ENCODE results near the gene EFS.

The EFS gene

DNA sequence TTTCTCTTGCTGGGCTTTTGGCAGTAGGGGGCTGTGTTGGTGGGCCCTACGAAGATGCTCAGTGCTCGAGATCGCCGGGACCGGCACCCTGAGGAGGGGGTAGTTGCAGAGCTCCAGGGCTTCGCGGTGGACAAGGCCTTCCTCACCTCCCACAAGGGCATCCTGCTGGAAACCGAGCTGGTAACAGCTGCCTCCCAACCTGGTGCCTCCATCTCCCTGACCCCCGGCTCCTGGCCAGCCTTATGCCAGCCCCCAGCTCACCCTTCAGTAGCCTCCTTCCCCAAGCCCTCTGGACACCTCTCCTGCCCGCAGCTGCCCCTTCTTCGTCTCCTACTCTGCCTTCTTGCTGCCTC, 12.2 kb upstream of the EFS start:
- TF ChIP-seq, protein P1, sequence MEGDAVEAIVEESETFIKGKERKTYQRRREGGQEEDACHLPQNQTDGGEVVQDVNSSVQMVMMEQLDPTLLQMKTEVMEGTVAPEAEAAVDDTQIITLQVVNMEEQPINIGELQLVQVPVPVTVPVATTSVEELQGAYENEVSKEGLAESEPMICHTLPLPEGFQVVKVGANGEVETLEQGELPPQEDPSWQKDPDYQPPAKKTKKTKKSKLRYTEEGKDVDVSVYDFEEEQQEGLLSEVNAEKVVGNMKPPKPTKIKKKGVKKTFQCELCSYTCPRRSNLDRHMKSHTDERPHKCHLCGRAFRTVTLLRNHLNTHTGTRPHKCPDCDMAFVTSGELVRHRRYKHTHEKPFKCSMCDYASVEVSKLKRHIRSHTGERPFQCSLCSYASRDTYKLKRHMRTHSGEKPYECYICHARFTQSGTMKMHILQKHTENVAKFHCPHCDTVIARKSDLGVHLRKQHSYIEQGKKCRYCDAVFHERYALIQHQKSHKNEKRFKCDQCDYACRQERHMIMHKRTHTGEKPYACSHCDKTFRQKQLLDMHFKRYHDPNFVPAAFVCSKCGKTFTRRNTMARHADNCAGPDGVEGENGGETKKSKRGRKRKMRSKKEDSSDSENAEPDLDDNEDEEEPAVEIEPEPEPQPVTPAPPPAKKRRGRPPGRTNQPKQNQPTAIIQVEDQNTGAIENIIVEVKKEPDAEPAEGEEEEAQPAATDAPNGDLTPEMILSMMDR (conservative IDR thresholded peaks at IDR 0.05), result no peak
- no peak for TF ChIP-seq ZFX (IDR thresholded peaks at IDR 0.05)
- H3K27ac ChIP-seq, result no peak overlapping the region

DNA sequence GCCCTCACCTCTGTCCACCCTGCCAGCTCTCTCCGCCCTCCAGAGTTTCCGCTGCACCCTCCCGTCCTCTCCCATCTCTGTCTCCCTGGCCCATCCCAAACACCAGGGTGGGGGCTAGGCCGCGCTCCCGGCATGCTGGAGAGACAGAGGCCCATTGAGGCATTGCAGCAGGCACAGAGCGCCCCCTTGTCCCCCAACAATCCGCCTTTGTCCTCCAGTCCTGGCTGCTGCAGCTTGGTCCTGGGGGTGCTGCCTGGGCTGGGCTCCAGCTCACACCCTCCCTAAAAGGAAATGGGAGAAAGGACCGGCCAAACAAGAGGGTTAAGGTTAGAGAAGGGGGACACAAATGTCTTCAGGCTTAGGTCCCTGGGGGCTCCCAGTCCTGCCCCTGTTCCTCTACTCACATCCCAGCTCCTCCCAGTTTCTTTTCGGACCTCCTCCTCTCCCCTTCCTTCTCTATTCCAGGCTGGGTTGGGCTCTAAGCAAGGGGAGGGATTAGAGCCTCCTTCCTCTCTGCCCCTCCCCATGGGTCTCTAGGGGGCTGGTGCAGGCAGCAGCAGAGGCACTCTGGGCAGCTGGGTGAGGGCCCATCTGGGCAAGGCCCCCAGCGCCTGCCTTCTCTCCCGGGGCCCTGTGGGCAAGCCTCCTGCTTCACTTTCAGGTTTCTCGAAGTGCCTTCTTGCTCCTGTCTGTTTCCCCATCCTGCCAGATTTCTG, 11.7 kb upstream of the EFS start, which contains the start of gene CMTM5:
TSS of gene CMTM5 (plus strand) at position 565 of the 716 bp plus-strand sequence. CDS start 206 bp downstream, outside the sequence.
- no peak within 1 kb of the TSS for H3K27ac ChIP-seq
- TF ChIP-seq ZFX (IDR thresholded peaks at IDR 0.05), result no peak
- TF ChIP-seq, protein P1 (conservative IDR thresholded peaks at IDR 0.05), result no peak

DNA sequence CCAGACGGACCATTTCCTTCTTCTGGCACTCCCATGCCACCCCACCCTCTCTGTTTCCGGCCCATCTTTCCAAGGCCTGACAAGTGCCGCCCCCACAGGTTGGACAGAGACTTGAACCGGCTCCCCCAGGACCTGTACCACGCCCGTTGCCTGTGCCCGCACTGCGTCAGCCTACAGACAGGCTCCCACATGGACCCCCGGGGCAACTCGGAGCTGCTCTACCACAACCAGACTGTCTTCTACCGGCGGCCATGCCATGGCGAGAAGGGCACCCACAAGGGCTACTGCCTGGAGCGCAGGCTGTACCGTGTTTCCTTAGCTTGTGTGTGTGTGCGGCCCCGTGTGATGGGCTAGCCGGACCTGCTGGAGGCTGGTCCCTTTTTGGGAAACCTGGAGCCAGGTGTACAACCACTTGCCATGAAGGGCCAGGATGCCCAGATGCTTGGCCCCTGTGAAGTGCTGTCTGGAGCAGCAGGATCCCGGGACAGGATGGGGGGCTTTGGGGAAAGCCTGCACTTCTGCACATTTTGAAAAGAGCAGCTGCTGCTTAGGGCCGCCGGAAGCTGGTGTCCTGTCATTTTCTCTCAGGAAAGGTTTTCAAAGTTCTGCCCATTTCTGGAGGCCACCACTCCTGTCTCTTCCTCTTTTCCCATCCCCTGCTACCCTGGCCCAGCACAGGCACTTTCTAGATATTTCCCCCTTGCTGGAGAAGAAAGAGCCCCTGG, 10.7 kb upstream of the EFS start:
- H3K27ac ChIP-seq, result no peak overlapping the region
- TF ChIP-seq, protein P1 (conservative IDR thresholded peaks at IDR 0.05), result no peak
- TF ChIP-seq ZFX (IDR thresholded peaks at IDR 0.05), result no peak

DNA sequence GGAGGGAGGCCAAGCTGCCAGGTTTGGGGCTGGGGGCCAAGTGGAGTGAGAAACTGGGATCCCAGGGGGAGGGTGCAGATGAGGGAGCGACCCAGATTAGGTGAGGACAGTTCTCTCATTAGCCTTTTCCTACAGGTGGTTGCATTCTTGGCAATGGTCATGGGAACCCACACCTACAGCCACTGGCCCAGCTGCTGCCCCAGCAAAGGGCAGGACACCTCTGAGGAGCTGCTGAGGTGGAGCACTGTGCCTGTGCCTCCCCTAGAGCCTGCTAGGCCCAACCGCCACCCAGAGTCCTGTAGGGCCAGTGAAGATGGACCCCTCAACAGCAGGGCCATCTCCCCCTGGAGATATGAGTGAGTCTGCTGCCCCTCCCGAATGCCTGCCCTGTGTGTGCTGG, 8.1 kb upstream of the EFS start:
- no peak for TF ChIP-seq ZFX (IDR thresholded peaks at IDR 0.05)
- TF ChIP-seq, protein P1 (conservative IDR thresholded peaks at IDR 0.05), result no peak
- H3K27ac ChIP-seq, result no peak overlapping the region

DNA sequence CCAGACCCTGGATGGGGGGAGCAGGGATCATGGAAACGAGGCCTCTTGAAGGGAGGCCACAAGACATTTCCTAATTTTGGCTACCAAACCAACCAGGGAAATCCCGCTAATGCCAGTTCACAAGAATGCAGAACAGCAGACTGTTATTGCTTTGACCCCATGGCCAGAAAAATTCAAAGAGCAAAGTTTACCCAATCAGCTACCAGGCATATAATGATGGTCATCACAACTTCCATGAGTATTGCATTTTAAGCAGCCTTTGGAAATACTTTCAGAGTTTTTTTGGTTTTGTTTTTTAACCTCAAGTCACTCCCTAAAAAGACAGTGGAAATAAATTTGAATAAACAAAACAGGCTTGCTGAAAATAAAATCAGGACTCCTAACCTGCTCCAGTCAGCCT, 7.5 kb upstream of the EFS start, which contains the start of gene IL25:
TSS of gene IL25 (plus strand) at position 301 of the 400 bp plus-strand sequence.
- TF ChIP-seq, protein P1 (conservative IDR thresholded peaks at IDR 0.05), result no peak
- TF ChIP-seq ZFX (IDR thresholded peaks at IDR 0.05), result no peak
- H3K27ac ChIP-seq, result no peak within 1 kb of the TSS

DNA sequence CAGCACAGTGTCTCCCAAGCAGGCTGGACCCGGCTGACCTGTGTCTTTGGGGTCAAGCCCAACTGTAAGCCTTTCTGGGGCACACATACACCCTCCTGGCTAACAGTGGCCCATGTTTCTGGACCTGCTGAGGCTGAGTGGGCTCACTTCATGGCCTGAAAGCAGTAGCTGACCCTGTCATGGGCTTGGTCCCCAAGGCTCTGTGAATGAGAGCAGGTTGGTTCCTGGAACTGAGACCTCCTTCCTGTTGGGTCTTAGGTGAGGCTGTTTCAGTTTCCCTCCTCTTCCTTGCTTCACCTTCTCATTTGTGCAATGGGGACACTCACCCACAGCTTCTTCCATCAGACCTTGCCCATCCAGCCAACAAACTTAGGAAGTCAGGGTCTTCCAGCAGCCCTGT, 6.9 kb upstream of the EFS start:
- H3K27ac ChIP-seq, result no peak overlapping the region
- TF ChIP-seq, protein P1 (conservative IDR thresholded peaks at IDR 0.05), result no peak
- no peak for TF ChIP-seq ZFX (IDR thresholded peaks at IDR 0.05)

DNA sequence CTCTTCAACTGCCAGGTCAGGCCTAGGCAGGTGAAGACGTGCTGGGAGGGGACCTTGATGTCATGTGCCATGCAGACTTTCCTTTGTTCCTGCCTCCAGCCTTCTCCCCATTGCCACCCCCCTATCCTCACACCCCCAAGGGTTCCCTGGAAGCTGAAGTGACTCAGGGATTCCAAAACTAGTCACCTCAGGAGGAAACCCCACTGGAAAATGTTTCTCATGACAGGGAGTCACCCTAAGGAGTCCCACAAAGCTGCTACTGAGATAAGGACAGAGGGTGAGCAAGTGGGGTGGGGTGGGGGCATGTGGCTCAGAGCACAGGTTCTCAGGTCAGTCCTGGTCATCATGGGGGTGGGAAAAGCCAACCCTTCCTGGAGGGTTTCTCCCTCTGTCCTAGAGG, 5.2 kb upstream of the EFS start:
- TF ChIP-seq, protein P1 (conservative IDR thresholded peaks at IDR 0.05), result no peak
- TF ChIP-seq ZFX (IDR thresholded peaks at IDR 0.05), result no peak
- H3K27ac ChIP-seq, result no peak overlapping the region

Data from C4-2B (cell line).